Measurements from ENCODE around the gene COG7. TPM values are rescaled to one million over a fixed set of nuclear protein-coding genes. Genes with fewer than 3 reads are reported as not detected.
A peak's percentile ranks its signal among the peaks of the same experiment; 100 is the strongest.
"Not testable (repeated sequence)": the region's sequence is repeated elsewhere in the genome, so short reads cannot be mapped to it uniquely, and the experiment has no call there.

COG7 gene
- total RNA-seq, 2 donors from 2014 or later, result 9.0 to 11.2 TPM

DNA sequence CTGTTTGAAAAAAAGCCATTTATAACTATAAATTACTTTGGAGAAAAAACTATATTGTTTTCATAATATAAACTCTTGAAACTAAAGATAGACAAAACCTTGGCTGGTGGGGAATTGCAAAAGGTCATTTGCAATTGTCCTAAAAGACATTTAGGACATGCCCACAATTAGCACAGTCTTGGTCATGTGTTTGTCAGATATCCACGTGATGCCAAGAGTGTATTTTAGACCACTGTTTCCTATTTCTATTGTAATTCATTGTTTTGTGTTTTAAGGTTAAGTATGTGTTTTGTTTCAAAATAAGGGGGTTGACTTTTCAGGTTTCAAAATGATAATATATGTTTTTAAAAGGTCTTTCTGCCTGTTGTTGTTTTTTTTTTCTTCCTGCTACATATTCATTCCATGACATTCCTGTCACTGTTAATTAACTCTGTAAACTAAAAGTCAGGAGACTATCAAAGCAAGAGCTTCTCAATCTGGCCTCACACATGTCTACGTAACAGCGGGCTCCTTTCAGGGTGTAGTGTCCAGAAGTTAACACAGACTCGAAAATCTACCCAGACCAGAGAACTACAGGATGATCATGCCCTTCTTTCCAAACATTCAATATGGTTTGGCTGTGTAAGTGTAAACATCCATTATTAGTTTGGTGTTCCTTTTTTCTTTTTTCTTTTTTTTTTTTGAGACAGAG lies 58.7 kb downstream of the COG7 start:
- peaks cover 0 to 24% of the 10 kb centered on the region in 2 donors for H3K4me1 ChIP-seq
- no peak for DNase-seq (ENCODE audit: low spot score)
- TF ChIP-seq, protein P1, sequence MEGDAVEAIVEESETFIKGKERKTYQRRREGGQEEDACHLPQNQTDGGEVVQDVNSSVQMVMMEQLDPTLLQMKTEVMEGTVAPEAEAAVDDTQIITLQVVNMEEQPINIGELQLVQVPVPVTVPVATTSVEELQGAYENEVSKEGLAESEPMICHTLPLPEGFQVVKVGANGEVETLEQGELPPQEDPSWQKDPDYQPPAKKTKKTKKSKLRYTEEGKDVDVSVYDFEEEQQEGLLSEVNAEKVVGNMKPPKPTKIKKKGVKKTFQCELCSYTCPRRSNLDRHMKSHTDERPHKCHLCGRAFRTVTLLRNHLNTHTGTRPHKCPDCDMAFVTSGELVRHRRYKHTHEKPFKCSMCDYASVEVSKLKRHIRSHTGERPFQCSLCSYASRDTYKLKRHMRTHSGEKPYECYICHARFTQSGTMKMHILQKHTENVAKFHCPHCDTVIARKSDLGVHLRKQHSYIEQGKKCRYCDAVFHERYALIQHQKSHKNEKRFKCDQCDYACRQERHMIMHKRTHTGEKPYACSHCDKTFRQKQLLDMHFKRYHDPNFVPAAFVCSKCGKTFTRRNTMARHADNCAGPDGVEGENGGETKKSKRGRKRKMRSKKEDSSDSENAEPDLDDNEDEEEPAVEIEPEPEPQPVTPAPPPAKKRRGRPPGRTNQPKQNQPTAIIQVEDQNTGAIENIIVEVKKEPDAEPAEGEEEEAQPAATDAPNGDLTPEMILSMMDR (IDR thresholded peaks at IDR 0.05), result no peak
- peaks cover 48% of the 10 kb centered on the region for H3K36me3 ChIP-seq
- H3K27me3 ChIP-seq, result no peaks in the 10 kb centered on the region
- H3K4me3 ChIP-seq, result no peak overlapping the region
- H3K9me3 ChIP-seq, result no peaks in the 10 kb centered on the region
- peak overlapping the region; percentile 45 to 65 for H3K27ac ChIP-seq

DNA sequence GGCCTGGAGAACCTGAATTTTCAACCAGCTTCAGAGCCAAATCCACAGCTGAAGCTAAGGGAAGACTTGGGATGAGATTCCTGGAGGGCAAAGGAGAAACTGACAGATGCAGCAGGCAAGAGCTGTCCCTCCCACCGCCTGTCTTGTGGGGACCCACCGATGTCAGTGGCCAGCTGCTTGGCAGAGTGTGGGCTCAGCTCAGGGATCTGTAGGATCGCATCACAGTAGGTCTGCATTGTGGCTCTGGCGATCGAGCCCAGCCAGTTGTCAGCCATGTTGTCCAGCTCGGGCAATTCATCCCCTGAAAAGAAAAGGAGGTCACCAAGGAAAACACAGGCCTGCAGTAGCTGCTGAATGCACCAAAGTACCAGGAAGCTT lies 60.8 kb downstream of the COG7 start:
- Histone ChIP-seq H3K9me3 (no peaks in the 10 kb centered on the region), H3K27ac (no peak overlapping the region), H3K4me1 (peaks cover 0 to 13% of the 10 kb centered on the region in 2 donors), H3K27me3 (no peaks in the 10 kb centered on the region), H3K4me3 (no peak overlapping the region), H3K36me3 (peaks cover 44% of the 10 kb centered on the region)
- TF ChIP-seq, protein P1 (IDR thresholded peaks at IDR 0.05), result no peak
- DNase-seq (ENCODE audit: low spot score), result no peak

DNA sequence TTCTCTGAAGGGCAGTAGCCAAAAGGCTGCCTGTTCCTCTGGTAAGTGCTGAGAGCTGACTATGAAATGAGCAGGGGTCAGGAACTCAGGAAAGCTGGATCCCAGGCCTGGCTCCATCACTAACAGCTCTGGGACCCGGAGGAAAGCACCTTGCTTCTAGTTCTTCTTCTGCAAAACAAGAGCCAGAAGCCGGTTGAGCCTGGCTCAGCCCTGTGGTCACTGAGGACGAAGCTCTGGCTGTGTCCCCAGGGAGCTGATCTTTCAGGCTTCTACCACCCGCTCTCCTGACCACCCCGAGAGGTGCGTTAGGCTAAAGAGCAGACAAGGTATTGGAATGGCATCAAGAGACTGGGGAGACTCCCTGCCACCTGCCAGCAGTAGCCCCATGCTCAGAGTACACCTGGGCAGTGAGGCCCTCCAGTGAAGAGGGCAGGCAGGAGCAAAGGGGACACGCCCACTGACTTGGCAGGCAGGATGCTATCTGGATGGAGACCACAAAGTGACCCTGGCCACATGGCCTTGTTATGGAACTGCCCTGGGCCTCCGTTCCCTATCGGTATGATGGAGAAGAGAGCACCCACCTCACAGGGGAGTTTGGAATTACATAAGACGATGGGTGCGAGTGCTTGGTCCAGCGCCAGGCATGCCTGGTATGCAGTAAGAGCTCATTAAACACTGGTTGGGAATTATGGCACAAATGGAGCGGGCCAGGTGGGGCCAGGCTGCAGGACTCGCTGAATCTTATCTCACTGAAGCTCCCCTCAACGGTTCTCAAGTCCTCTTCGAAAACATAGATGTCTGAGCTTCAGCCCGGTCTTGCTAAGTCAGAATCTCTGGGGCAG lies 61.4 kb downstream of the COG7 start:
- H3K9me3 ChIP-seq, result no peaks in the 10 kb centered on the region
- H3K27ac ChIP-seq, result no peak overlapping the region
- TF ChIP-seq, protein P1 (IDR thresholded peaks at IDR 0.05), result no peak
- no peaks in the 10 kb centered on the region for H3K27me3 ChIP-seq
- peaks cover 42% of the 10 kb centered on the region for H3K36me3 ChIP-seq
- H3K4me1 ChIP-seq, result peaks cover 0 to 13% of the 10 kb centered on the region in 2 donors
- no peak overlapping the region for H3K4me3 ChIP-seq
- no peak for DNase-seq (ENCODE audit: low spot score)

DNA sequence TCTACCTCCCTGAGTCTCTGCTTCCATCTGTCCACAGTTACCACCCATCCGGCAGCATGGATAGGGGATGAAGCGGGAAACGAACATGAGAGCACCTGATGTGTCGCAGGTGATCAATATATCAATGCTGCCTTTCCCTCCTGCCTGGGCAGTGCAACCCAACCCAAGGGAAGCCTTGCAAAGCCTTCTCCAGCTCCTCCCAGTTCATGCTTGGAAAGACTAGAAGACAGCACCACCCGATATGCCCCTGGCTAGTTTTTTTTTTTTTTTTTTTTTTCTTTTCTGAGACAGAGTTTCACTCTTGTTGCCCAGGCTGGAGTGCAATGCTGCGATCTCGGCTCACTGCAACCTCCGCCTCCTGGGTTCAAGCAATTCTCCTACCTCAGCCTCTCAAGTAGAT lies 63.1 kb downstream of the COG7 start:
- H3K9me3 ChIP-seq; H3K4me3 ChIP-seq; H3K27ac ChIP-seq; H3K27me3 ChIP-seq; DNase-seq (ENCODE audit: low spot score): not testable (repeated sequence)
- Histone ChIP-seq H3K36me3 (peaks cover 36% of the 10 kb centered on the region), H3K4me1 (peaks cover 0 to 13% of the 10 kb centered on the region in 2 donors)

DNA sequence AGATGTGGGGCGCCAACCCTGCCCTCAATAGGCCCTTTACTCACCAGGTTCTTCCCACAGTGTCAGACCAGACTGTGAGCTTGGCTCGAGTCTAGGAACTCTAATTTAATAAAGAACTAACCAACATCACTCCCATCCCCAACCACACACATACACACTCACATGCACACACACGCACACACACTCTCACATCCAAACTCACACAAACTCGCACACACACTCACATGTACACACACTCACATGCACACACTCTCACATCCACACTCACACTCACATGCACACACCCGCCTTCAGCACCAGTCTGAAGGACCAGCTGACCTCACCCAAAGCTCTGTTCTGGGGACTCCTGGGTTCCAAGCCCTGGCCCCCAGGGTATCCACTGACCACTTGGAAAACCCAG lies 63.8 kb downstream of the COG7 start:
- Histone ChIP-seq H3K27ac (no peak overlapping the region), H3K27me3 (no peaks in the 10 kb centered on the region), H3K9me3 (no peaks in the 10 kb centered on the region), H3K36me3 (peaks cover 36% of the 10 kb centered on the region), H3K4me1 (peaks cover 0 to 13% of the 10 kb centered on the region in 2 donors), H3K4me3 (no peak overlapping the region)
- TF ChIP-seq, protein P1 (IDR thresholded peaks at IDR 0.05), result no peak
- DNase-seq (ENCODE audit: low spot score), result no peak

DNA sequence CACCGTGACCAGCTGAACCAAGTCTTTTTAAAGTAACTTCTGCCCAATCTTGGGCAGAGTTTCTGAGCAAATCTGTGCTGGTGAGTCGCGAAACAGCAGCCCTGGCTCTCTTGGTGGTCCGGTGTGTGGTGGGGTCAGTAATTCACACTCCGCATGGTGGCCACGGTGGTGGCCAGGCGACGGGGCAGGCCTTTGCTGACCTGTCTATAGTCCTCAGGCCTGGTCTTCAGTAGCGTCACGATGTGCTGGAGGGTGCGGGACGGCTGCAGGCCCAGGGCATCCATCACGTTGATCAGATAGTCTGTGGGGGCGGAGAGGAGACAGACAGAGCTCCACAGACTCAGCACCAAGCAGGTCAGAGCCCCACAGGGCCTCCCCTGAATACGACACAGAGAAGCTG lies 64.2 kb downstream of the COG7 start:
- TF ChIP-seq, protein P1 (IDR thresholded peaks at IDR 0.05), result no peak
- Histone ChIP-seq H3K9me3 (no peaks in the 10 kb centered on the region), H3K27me3 (no peaks in the 10 kb centered on the region), H3K4me3 (no peak overlapping the region), H3K27ac (no peak overlapping the region), H3K4me1 (peaks cover 0 to 13% of the 10 kb centered on the region in 2 donors), H3K36me3 (peaks cover 36% of the 10 kb centered on the region)
- no peak for DNase-seq (ENCODE audit: low spot score)
